HG03575 (cell line): ENCODE results near the gene ADCY5.

Source experiments
- ATAC-seq: cut with Tn5 transposase; IDR thresholded peaks from one replicate; pipeline ENCODE4 v1.9.1; 2021; ENCODE audit not compliant: unreplicated experiment, insufficient number of reproducible peaks, low FRiP score; ENCODE audit errors: extremely low read depth

ADCY5 gene

DNA sequence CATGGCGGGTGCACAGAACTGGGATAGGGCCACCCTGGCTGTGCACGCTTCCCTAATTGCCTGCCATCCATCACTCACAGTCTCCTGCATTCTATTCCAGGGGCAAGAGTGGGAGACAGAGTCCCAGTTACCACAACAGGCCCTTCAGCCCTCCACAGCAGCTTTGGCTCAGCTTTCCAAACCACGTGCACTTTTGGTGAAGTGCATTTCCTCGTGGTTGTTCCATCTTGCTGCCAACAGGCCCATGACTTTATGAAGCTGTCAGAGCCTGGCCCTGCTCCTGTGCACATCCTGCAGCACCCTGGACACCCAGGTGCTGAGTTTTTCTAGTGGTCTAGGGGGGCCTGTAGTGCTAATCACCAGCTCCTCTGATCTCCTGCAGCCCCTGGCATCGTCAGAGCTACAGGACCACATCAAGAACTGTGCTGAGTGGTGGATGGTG, 110.2 kb downstream of the ADCY5 start:
- ATAC-seq = no peak

DNA sequence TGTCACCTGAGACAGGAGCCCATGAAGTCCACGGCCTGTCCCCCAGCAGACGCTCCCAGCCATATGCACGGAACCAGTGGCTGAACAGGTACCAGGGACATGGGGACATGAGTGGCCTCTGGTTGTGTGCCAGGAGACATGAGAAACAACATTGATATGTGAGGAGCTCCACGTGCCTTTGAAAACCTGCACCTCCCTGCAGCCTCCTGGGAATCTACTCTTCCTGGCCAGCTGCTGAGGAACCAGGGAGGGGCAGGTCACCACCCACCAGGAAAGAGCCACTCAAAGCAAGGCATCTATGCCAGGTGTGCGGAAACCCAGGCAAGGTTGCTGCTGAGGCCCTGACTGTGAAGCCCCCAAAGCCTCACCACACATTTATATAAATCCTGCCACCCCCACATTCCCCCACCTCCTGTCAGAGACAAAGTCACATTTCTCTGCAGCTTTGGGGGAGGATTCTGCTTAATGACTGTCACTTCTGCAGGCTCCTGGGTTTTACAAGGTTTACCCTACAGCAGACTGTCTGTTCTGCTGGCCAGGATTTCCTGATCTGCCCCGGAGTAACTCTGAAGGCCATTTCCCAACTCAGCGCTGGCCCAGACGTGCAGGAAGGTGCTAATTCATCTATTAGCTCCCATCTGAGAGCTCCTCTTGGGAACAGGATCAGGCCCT, 110.8 kb downstream of the ADCY5 start:
- ATAC-seq = no peak

DNA sequence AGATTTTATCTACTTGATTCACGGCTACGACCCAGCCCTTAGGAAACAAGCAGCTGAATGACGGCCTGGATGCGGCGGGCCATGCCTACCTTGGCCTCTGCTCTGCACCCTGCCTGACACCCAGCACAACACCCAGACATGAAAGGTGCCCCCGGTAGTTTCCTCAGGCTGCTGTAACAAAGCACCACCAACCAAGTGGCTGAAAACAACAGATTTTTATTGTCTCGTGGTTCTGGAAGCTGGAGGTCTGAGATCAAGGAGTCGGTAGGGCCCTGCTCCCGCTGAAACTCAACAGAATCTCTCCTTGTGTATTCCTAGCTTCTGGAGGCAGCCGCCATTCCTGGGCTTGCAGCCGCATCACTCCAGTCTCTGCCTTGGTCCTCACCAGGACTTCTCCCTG, 111.7 kb downstream of the ADCY5 start:
- no peak for ATAC-seq

DNA sequence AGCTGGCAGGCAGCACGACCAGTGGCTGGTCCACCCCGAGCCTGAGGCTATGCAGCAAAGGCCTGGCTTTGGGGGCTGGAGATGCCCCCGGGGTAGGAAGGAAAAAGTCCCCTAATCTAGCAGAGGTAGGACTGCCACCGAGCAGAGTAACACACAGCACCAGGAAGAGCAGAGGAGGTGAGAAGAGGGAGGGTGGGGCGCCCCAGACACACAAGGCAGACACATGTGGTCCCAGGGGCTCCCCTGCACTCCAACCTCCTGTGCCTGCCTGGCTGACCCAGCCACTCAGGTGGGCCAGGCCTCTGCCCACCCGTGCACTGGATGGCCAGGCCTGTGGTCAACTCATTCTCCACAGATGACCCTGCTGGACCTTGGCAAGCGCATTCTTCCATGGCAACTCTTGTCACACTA, 112.4 kb downstream of the ADCY5 start:
- no peak for ATAC-seq

DNA sequence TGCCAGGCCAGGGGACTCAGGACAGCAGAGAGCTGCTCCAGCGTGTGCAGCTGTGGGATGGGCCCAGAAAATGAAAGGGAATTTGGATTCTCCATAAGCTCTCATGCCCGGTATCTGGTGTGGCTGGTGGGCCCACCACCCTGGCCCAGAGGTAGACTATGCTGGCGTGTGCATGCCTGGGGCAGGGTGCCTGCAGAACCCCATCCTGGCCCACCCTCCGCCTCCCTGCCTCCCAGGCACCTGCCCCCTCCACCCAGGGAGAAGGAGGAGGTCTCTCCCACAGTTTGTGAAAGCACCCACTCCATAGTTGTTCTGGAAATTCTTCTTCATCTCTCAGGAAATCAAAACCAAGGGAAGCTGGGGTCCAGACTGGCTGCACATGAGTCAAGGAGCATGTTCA, 112.9 kb downstream of the ADCY5 start:
- no peak for ATAC-seq

DNA sequence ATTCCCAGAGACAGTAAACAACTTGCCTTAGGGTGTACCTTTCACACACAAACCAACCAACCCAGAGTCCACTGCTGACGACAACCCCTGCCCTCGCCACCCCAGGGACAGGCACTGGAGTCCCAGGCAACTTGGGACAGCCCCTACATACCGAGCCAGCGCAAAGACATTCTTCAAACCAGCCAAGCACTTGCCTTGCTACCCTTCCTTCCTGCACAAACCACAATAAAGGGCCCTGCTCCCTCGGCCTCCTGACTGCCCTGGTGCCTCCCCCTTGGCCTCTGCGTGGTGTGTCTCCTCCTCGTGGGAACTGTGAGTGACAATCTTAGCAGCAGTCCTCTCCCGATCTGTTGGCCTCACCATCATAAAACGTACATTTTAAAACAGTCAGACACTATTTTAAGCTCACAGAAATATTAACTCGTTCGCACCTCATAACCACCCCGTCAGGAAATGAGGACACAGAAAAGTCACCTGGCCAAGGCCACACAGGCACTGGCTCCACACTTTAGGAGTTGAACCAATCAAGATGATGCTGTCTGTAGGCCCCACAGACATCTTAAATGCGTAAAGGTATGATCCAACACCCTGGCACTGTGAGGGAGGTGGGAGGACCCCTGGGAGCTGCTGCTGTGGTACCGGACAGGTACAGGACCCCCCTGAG, 113.8 kb downstream of the ADCY5 start:
- ATAC-seq = no peak

DNA sequence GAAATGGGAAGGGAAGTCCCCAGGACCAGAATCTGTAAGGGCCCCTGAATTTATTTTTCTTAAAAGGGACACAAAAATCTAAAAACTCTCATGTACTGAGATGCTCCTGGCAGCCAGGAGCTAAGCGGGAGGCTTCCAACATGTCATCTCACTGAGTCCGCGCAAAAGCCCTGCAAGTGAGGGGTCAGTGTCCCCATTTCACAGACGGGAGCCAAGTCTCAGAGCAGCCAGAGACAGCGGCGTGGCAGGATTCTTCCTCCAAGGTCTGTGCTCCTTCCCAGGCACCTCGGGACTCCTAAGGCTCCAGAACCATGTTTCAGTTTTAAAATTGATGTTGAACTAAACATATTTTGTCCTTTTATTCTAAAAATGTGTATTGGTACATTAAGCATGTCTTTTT, 114.8 kb downstream of the ADCY5 start:
- ATAC-seq = no peak

DNA sequence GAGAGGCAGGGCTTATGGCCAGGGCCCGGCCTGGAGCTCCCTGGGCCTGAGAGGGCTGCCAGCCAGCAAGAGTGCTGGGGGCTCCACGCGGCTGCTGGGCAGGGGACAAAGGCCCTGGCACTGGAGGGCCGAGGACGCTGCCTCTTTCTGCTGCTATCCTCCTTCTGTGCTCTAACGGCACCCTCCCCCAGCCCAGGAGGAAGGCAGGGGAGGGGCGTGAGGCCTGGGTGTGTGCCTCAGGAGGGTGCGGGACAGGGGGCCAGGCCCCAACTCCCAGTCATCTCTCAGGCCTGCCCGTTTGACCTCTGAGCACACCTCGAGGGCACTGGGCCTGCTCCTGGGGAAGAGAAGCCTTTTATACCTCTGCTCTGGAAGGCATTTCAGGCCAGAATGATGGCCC, 115.5 kb downstream of the ADCY5 start:
- no peak for ATAC-seq

DNA sequence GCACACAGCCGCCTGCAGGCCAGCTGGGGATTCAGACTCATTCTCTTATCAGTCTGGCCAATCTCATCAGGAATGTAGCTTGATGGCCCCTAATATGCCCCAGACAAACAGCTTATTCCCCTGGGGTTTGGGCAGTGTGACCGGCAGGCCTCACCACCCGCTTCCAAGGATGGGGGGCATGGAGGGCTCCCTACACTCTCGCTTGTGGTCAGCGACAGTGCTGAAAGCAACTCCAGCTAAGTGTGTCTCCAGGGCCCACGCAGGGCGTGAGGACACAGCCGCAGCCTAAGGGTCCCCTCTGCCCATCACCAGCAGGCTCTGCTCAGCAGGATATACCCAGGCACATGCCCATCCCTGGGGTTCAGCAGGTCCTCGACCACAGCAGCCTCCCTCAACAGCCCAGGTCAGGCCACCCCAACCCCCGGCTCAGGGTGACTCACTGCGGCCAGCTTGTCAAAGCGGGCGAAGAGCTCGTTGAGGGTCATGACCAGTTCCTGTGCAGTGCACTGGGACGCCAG, 116.7 kb downstream of the ADCY5 start:
- ATAC-seq = no peak

DNA sequence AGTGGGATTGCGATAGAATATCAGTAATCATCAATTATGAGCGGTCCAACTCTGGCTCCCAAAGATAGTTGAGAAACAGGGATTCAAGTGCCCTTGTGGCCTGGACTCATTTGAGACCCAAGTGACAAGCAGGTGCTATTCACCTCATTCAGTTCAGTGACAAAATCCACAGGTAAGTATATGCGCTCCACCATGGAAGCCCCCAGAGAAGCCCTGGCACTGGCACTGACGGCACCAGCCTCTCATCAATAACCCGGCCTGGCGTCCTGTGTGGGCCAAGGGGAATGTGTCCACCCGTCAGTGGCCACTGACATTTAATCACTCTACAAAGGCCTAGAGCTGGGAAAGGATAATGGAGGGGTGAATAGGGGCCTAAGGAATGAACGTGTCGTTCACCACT, 117.2 kb downstream of the ADCY5 start:
- no peak for ATAC-seq

DNA sequence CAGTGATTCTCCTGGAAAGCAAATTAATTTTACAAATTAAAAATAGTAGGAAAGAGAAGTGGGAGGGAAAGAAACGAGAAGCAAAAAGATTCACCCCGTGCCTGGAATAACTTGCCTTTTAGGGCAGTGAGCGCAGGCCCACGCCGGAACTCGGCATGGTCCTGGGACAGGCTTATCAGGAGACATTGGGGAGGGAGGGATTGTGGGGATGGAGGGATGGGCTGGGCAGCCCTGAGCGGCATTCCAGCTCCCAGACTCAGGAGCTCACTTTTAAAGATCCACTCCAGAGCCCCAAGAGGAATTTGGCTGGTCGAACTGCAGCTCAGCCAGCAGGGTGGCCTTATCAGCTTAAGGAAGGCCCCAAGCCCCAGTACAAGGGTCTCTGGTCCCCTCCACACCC, 117.9 kb downstream of the ADCY5 start:
- no peak for ATAC-seq

DNA sequence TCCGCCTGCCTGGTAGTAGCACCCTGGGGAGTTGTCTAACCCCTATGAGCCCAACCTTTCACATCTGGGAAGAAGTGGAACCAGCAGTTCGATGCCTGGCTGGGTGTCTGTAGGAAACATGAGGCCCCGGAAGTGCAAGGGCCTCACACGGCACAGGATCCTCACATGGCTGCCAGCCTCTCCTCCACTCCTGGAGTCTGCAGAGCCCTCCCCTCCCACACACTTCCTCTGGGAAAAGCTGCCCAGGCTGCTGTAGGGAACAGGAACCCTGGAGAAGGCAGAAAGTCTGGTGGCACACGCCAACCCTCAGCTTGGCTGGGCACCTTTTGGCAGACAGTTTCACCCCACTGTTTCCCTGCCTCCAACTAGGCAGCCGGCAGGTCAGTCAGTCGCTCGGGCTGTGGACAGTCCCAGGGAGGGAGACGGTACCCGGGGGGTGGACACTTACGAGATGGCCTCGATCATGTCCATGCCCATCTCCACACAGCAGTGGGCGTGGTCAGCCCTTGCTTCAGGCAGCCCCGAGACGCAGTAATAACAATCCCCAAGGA, 118.4 kb downstream of the ADCY5 start:
- ATAC-seq = no peak

DNA sequence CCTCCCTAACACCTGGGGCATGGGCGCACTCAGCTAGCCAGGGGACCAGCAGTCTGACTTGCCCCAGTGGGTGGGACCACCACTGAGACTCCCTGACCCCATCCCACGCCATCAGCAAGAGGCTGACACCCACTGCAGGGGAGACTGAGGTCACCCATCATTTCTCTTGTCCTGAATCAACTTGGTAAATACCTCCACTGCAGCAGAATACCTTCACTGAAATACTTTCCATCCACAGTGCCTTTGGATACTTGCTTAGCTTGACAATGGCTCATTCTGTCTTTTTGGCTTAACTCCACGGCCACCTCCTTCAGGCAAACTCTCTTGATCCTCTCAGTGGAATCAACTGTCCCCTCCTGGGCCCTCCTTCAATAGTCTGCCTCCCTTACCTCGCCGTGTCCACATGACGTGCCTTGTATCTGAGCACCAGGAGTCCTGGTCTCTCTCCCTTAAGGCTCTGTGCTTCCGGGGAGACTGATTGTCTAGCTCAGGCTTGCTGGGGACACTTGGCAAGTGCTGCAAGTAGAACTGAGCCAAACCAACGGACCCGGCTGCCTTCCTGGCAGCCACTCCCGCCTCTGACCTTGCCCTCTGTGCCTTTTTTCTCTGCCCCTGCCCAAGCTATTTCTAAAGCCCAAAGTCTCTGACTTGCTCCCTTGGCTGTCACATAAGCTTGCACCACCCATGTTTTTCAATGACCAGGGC, 119.1 kb downstream of the ADCY5 start:
- ATAC-seq = no peak

DNA sequence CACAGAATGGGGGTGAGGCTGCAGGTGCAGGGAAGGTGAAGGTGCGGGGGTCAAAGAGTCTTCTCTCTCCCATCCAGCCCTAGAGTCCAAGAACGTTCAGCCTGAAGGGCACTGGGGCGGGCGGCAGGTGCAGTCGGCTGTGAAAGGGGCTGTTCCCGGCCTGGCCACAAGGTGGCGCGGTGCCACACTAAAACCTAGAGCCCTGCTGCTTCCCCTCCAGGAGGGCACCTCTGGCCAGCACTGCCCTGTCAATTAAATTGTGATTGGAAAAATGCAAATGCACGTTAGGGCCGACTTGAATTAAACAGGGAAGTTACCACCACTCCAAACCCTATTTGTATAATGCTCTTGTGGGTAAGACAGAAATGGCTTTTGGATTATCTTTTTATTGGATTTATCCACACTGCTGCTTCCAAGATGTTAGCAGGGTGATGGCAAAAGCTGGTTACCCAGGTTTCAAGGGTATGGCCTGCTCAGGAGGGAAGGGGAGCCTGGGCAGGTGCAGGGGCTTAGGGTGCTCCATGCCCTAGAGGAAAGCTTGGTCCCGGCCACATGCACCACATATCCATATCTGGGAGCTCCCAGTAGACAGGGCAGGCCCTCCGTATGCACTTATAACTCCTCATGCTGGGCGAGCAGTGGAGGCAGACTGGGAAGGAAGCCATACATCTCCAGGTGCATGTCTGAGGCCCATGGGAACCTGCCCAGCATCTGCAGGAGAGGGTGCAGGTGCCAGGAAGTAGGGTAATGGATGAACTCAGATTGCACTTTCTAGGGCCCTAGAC, 119.8 kb downstream of the ADCY5 start:
- no peak for ATAC-seq

DNA sequence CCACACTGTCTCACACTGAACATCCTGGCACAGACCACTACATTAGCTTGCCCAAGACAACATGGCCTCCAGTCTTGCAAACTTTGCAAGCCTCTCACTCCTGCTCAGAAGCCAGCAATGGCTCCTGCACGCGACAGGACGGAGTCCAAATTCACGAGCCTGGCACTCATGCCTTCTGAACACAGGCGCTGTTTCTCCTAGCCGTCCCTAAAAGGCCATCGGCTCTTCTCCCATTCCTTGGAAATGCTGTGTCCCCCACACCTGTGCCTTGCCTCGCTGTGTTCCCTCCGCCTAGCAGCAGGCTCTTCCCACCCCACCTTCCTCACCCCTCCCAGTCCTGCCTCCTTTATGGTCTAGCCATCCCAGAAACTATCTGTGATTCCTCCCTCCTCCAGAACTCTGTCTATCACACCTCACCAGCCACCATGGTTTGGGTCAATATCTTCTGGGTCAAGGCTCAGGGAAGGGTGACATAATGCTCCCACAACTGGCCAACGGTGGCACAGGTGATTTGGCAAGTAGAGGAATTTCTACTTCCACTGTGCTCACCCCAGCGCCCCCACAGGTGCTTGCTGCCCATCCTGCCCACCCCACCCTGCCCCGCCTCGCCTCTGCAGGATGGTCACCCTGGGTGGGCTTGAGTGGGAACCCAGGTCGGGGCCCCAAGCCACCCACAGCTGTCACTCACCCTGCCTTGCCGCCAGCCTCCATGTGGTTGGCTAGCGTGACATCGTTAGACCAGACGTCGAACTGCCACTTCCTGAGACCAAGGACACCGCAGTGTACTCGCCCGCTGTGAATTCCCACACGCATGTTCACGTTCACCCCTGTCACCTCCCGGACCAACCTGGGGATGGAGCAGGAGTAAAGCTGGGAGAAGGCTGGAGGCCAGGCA, 120.7 kb downstream of the ADCY5 start:
- ATAC-seq = no peak

DNA sequence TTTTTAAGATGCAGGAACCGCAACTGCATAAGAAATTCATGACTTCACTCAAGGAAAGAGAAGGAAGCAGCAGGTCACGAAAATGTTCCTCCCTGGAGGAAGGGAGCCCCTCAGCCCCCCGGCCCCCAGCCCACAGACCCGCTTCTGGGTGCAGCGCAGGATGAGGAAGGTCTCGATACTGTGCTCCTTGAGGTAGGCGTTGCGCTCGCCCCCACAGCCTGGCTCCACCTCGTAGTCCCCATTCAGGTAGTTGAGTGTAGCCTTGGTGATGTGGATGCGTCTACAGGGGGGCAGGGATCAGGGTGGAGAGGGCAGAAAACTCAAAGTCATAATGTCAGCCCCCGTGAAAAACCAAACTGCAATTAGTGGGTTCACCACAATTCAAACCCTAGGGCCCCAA, 121.4 kb downstream of the ADCY5 start:
- ATAC-seq = no peak

DNA sequence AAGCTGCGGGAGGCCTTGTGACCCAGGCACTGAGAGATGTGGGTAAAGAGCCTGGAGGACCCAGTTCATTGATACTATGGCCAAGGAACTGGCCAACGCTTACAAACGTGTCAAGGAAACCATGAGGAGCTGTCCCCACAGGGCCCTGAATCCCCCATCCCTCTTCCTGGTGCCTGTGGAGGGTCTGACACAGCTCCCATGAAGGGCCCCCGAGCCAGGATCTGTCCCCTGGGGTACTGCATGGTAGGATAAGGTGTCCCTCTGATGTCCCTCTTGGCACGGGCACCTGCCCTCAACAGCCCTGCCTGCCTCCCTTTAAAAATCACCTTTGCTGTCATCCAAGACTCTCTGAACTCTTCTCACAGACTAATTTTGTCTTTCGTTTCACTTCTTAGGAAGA, 122.4 kb downstream of the ADCY5 start:
- ATAC-seq = no peak

DNA sequence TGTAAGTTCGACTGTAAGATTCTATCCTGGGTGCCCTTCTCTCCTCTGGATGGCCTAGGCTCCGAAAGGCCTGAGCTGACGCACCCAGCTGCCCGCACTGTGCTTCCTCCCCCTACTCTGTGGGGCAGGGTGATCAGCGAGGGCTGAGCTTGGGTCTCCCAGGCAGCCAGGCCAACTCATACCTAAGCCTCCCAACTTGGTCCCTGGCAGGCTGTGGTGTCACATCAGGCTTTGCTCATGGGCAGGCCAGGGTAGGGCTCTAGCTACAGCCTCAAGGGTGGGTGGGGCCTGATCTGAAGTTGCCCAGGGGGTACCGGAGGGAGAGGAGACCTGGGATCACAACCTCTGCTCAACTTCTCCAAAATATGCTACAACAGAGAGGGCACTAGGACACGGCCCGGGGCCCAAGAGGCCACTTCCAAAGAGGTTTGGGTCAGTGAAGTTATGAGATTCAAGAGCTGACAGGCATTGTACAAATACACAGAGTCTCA, 123.1 kb downstream of the ADCY5 start:
- no peak for ATAC-seq
